ENCODE measurements around the gene IL22RA1.

The IL22RA1 gene

DNA sequence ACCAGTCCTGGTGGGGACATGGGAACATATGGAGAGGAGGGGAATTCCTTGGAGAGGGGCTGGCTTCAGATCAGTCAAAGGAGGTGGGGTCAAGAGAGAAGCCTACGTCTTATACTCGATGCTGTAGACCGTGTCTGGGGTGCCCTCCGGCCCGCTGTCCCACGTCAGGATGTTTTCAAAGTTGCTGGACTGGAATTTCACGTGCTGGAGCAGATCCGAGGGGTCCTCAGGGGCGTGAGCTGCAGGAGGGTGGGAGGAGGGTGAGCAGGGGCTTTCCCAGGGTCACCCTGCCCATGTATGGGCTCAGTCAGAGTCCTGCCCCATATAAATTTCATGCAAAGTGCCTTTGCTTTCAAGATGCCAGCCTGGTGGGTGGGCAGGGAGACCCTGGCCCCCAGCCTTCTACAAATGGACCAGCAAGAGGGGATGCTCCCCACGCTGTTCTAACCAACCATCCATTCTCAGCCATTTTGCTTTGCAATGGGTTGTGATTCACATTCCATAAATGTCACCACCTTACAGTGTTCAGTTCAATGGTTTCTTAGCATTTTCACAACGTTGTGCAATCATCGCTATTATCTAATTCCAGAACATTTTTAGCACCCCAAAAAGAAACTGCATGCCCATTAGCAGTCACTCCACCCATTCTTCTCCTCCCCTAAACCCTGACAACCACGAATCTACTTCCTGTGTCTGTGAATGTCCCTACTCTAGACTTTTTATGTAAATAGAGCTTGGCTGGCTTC, 4.3 kb downstream of the IL22RA1 start:
- no peak for DNase-seq (ENCODE audit: low read depth in 2 of 2)

DNA sequence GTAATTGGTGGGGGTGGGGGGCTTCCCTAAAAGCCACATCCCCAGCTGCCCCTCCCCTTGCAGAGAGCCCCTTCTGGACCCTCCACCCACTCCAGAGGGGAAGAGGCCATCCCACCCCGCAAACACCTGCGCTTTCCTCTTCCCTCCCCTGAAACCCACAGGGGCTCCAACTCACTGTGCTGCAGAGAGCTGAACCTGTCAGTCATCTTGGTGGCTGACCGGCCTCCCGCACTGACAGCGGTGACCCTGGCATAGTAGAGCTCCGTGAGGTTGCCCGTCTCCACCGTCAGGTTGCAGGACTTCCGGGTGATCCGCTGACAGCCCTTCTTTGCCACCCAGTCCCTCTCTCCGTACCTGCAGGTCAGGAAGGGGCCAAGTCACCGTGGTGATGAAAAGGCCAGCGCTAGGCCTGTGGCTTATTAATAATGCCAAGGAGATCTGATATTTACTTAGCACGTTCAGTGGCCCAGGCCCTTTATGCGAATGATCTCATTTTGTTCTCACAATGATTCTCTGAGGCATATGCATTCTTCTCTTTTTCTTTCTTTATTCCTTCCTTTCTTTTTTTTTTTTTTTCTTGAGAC, 5.9 kb downstream of the IL22RA1 start:
- no peak for DNase-seq (ENCODE audit: low read depth in 2 of 2)

DNA sequence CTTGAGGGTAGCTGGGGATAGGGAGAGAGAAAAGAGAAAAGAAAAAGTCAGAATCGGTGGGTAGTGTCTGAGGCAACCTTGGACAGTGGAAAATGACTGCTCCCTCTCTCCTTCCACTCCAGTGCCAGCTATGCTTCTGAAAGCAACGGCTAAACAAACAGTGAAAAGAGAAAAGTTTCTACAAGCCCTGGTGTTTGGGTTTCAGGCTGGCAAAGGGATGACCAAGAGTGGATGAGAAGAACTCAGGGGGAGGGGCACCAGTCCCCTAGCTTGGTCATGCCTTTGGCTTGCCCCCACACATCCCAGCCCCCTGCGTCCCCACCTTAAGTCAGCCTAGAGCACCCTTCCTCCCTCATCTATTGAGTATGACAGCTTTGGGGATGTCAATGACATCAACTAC, 8.6 kb downstream of the IL22RA1 start:
- no peak for DNase-seq (ENCODE audit: low read depth in 2 of 2)

DNA sequence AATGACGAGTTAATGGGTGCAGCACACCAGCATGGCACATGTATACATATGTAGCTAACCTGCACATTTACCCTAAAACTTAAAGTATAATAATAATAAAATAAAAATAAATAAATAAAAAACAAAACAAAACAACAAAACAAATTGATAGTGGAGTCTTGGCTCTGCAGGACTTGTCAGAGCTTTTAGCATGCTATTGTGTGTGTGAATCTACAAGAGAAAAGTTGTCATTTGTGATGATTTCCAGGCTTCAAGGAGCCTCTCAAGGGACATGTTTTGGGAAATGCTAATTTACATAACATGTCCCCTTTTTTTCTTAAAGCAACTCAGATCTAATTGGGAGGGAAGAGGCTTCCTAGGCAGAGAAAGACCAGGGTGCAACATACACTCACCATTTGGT, 9.1 kb downstream of the IL22RA1 start:
- no peak for DNase-seq (ENCODE audit: low read depth in 2 of 2)

DNA sequence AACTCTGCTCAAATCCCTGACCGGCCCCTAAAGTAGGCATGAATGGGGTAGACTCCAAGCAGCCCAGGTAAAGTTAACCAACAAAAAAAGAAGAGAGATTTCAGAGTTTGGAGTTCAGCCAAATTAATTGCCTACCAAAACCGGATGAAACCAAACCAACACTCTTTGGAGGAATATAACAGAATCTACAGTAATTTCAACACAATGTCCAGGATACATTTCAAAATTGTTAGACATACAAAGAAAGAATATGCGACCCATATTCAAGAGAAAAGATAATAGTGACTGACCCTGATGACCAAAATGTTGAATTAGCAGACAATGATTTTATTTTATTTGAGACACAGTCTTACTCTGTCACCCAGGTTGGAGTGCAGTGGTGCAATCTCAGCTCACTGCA, 12.6 kb downstream of the IL22RA1 start:
- no peak for DNase-seq (ENCODE audit: low read depth in 2 of 2)

DNA sequence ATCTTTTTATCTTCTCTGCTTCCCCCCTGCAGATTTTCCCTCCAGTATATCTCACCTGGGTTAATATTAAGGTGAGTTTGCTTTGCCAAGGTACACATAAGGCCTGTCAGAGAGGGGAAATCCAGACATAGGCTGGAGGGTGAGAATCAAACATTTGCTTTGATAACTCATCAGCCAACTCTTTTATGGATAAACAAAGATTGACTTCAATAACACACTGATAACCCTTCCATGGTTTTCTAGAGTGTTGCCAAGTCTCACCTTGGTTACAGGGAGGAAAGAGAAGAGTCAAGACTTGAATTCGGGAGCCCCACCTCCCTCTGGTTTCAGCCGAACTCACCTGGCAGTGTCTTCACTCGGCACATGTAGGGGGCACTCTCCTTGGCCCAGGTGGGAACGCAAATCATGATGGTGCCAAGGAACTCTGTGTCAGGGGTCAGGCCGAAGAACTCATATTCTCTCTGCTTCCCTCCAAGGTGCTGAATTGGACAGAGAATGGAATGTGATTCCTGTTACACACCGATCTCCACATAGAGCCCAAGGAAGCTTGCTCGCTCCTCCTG, 15.1 kb downstream of the IL22RA1 start:
- no peak for DNase-seq (ENCODE audit: low read depth in 2 of 2)

DNA sequence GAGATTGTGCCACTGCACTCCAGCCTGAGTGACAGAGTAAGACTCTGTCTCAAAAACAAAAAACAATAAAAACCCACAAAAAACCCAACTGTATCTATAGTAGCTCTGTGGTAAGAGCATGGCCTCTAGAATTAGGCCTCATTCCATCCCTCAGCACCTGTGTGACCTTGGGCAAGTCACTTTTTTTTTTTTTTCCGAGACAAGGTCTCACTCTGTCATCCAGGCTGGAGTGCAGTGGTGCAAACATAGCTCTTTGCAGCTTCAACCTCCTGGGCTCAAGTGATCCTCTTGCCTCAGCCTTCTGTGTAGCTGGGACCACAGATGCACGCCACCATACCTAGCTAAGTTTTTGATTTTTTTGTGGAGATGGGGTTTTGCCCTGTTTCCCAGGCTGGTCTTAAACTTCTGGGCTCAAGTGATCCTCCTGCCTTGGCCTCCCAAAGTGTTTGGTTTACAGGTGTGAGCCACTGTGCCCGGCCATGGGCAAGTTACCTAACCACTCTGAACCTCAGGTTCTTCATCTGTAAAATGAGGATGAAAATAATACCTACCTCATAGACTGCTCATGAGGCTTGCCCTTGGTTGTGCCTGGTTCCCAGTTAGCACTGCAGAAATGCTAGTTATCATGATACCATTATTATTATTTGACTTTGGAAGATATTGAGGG, 15.7 kb downstream of the IL22RA1 start:
- no peak for DNase-seq (ENCODE audit: low read depth in 2 of 2)

DNA sequence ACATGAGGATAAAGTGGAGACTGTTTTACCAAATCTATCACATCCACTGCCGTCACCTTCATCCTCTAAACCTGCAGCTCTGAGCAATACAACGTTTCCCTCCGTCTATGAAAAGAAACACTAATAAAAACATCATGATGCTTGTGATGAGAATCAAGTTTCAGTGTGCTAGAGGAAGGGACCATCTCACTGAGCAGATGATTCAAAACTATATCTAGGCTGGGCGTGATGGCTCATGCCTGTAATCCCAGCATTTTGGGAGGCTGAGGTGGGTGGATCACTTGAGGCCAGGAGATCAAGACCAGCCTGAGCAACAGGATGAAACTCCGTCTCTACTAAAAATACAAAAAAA, 16.3 kb downstream of the IL22RA1 start:
- DNase-seq (ENCODE audit: low read depth in 2 of 2) = no peak

DNA sequence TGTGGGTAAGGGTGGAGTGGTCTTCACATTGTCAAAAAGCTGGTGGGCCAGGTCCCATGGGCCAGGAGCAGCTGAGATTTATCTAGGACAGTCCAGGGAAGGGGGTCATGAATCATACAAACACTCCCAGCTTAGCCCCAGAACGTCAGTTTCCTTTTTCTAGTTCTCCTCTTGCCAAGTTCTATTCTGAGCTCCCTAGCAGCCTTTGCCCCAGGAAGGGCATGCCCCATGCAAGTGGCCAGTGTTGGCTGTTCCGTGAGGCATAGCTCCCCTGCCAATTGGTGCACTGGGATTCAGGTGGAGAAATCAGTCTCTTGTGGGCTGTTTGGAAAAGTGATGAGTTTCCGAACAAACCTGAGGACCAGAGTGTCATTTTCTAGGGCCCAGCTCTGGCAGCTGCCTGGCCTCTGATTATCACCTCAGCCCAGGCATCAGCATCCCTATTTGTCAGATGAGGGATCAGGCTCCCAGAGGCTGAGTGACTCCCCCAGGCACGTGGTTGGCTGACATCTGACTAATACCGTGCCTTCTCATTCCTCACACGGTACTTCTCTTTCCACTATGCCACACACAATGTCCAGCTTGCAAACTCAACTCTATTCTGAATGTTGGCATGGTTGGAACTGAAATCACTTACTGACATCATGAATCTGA, 16.8 kb downstream of the IL22RA1 start:
- no peak for DNase-seq (ENCODE audit: low read depth in 2 of 2)

DNA sequence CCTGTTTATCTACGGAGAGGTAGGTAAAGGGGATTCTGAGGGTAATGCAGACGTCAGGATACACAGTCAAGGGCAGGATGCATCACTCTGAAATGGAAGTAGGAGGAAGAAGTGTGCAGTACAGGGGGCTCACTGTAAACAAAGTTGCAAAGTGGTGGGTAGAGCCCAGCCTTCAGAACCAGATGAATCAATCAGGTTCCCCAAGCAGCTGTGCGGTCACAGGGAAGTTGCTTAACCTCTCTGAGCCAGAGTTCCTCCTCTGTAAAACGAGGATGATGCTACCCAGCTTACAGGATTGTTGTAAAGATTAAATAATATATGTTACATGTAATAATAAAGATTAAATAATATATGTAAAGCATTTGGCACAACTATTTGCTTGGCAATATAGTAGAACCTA, 17.5 kb downstream of the IL22RA1 start:
- DNase-seq (ENCODE audit: low read depth in 2 of 2) = no peak

DNA sequence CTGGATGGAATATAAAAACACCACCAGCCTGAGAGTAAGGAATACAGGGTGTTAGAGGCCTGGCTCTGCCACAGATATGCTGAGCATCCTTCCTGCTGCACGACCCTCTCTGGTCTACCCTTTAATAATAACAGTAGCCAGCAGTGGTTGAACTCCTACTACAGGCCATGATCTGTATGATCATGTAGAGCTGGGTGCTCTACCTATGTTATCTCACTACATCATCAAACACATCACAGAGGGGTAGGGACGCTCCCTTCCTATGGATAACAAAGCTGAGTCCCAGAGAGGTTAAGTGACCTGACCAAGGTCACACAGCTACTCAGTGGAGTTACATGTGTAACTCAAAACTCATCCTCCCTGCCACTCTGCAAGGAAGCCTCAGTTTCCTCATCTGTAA, 18.0 kb downstream of the IL22RA1 start:
- no peak for DNase-seq (ENCODE audit: low read depth in 2 of 2)

DNA sequence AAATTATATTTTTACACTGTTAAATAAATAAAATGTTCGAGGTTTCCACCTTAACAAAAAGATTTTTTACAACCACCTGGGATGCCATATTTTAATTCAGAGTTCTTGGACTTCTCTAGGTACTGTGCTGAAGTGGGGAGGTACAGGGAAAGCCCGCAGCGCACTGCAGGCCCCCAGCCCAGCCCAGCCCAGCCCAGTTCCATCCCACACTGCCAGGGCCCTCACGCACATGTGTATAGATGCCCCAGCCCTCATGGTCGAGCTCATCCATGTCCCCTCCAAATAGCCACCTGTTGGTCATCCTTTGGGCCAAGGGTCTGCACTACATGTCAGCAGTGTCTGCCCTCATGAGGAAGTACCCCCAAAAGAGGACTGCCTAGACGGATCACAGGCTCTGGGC, 19.3 kb downstream of the IL22RA1 start:
- no peak for DNase-seq (ENCODE audit: low read depth in 2 of 2)

DNA sequence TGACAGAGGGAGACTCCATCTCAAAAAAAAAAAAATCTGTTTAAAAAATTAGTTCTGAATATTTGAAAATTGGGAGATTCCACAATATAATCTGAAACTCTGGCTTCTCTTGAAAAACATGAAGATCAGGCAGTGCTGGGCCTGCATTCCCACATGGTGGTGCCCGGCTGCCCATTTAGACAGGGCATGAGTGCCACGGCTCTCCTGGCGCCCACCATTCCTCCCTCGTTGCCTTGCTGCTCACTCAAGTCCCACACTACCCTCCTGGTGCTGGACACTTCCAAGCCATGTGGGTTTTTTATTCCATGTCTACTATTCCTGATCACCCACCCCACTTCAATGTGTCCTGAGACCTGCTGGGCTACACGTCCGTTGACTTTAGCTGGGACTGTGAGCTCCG, 20.2 kb downstream of the IL22RA1 start:
- DNase-seq (ENCODE audit: low read depth in 2 of 2) = no peak

DNA sequence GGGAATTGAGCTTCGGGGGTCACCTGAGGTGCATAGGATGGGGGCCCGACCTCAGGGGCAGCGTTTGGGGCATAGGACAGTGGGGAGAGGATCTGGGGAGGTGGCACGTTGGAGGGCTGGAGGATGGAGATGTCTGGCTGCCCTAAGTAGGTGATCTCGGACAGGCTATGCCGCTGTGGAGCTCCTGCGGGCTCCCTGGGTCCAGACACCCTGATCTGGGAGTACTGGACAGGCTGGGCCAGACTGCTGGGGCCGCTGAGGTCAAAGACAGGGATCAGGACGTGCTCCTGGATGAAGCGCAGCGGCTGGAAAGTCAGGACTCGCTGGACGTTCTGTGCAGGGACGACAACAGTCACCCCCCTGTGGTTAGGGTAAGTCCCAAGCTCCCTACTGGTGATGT, 21.5 kb downstream of the IL22RA1 start:
- DNase-seq (ENCODE audit: low read depth in 2 of 2) = no peak

DNA sequence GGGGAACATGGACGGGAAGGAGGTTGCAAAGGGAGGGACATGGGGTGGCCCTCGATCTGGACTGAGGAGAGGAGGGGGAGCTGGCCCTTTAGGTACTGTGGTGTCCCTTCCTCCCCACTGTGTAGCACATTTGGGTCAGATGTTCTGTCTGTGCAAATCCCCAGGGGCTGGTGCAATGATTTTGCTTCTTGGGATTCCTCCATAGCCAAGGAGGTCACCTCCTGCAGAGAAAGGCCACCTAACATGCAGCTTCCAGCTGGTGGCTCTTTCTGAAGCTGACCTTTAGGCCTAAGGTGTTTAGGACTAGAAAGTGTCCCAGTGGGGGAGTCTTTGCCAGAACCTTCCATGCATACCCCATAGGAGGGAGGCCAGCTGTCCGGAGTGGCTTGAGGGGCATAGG, 22.0 kb downstream of the IL22RA1 start:
- DNase-seq (ENCODE audit: low read depth in 2 of 2) = no peak

DNA sequence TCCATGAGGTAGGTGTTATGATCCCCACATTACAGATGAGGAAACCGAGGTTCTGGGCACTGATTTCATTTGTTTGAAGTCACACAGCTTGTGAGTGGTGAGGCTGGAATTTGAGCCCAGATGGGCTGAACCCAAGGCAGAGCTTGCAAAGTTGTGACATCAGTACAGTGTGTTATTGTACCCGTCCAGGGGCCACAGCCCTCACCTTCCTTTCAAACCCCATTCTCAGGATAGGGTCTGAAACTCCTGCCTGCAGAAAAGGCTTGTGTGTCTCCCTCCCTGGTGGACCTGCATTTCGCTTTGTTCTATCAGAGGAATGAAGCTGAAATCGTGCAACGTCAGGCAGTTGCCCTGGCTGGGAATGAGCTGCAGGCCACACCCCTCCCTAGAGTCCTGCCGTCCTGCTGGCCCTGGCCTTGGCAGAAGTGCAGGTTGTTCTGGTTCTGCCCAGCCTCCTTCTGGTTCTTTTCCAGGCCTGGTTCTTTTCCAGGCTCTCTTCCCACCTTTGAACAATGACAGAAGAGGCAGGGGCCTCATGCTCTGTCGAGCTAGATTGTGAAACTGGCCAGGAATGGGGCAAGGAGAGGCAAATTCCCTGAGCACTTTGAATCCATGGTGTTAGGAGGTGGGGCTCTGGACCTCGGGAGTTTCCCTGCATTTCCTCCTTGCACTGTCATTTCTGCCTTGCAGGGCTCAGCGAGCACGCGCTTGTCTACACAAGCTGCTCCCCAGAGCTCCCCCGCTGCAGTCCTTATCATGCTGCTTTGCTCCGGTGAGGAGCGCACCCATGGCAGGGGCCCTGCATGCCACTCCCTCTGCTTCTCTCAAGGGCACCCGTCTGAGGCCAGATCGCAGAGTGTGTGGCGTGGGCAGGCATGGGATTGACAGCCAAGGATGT, 22.8 kb downstream of the IL22RA1 start:
- DNase-seq (ENCODE audit: low read depth in 2 of 2) = no peak

DNA sequence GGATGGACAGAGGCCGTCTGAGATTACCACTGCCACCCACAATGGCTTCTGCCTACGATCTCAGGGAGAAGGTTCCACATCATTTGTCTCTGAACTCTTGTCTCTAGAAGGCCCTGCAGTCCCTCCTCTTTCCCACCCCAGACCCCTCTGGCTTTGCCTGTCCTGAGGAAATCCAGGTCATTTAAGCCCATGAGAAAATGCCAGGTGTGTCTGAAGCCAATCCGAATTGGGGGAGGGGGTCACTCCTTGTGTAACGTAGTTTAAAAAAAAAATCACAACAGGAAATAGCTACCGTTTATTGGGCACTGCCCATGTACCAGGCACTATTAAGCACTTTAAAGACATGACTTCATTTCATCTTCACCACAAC, 23.5 kb downstream of the IL22RA1 start:
- no peak for DNase-seq (ENCODE audit: low read depth in 2 of 2)

DNA sequence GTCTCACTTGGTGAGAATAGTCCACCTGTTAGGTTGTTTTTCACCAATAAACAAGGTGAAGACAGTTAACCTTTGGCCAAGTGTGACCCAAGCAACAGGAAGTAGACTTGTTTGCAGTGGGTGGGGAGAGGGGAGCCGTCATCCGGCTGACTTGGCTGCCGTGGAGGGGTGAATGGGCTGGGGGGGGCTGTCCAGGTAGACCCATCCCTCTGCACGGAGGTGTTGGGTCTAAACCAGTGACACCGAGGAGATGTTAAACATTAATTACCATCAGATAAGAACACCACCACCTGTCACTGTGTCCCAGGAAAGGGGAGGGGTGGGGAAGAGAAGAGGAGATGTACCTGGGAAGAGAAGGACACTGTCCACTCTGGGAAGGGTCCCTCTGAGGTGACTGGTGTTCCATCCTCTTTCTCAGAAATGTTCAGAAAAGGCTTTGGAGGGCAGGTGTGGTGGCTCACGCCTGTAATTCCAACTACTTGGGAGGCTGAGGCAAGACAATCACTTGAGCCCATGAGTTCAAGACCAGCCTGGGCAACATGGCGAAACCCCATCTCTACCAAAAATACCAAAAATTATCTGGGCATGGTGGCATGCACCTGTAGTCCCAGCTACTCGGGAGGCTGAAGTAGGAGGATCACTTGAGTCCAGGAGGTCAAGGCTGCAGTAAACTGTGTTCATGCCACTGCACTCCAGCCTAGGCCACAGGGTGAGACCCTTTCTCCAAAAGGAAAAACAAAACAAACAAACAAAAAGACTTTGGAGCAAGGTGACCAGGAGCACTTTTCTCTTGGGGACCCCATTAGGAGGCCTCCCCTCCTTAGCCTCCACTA, 24.3 kb downstream of the IL22RA1 start:
- DNase-seq (ENCODE audit: low read depth in 2 of 2) = no peak

DNA sequence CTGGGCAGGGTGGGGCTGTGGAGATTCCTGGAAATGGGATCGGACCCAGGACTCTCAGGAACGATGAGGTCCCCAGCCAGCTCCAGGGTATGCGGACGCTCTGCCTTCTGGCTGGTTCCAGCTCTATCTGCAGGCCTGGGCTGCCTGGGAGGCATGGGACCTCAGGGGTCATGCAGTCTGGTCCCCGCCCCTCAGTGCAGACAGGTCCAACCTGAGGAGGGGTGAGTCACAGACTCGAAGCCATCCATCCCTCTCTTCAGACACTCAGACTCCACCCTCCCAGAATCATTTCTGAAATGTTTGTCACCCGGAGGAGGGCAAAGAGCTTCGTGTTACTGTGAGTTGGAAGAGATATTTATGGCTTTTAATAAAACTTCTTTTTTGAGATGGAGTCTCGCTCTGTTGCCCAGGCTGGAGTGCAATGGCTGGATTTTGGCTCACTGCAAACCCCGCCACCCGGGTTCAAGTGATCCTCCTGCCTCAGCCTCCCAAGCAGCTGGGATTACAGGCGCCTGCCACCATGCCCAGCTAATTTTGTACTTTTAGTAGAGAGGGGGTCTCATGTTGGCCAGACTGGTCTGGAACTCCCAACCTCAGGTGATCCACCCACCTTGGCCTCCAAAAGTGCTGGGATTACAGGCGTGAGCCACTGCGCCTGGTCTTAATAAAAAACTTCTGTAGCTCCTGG, 25.1 kb downstream of the IL22RA1 start:
- no peak for DNase-seq (ENCODE audit: low read depth in 2 of 2)

DNA sequence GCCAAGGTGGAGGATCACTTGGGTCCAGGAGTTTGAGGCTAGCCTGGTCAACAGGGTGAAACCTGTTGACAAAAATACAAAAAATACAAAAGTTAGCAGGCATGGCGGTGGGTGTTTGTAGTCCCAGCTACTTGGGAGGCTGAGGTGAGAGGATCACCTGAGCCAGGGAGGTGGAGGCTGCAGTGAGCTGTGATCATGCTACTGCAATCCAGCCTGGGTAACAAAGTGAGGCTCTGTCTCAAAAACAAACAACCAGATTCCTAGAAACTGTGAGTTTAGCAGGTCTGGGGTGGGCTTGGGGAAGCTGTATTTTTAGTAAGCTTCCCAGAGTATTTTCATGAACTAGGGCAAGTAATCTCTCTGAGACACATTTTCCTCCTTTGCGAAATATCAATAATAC, 25.8 kb downstream of the IL22RA1 start:
- DNase-seq (ENCODE audit: low read depth in 2 of 2) = no peak
